ENCODE data around the gene FAM171A1. TPM values are rescaled to one million over a fixed set of nuclear protein-coding genes. Genes with fewer than 3 reads are reported as not detected.

FAM171A1 gene
- polyA plus RNA-seq, 1 of the 3 experiments (the other 2 are of a cell fraction) = 26.3 TPM

DNA sequence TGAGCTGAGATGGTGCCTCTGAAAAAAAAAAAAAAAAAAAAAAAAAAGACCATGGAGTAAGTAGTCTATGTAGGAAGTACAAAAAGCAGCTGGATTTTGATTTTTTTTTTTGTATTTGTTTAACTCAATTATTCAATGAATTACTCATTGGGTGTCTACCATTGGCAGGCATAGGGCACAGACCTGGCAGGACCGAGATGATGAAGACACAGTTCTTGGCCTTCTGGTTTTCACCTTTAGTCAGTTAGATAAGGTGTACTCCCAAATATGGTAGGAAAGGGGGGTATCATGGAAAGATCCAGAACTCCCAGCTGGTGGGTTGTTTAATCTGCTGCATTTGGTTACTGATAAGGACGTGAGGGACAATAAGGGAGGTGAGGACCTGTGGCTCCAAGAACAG, 105.5 kb downstream of the FAM171A1 start:
- H3K27ac ChIP-seq (ENCODE audit: low read depth in 2 of 2, low read length in 1 of 2) = no peak overlapping the region
- ChIA-PET CTCF (interaction anchor here (1.1 to 1.4 kb wide), 3 partner anchors 13 to 105 kb away, joined by 3 to 4 read pairs (median 3); partner anchors contain the start of gene FAM171A1), POLR2A (no interaction called here)
- no peaks in the 10 kb centered on the region for H3K9me2 ChIP-seq
- H4K20me1 ChIP-seq (ENCODE audit: insufficient read depth) = no peaks in the 10 kb centered on the region
- H3K4me2 ChIP-seq = no peak overlapping the region
- WGBS (ENCODE audit: low lambda C conversion rate) = 96% methylated on average over 2 of the region's 2 CpGs
- no peak overlapping the region for H3K9ac ChIP-seq
- no peaks in the 10 kb centered on the region for H3K36me3 ChIP-seq (replicated peaks in 1 of 2; ENCODE audit: control insufficient read depth in 1 of 2, insufficient read depth in 2 of 2, low read length in 1 of 2)
- H3K4me3 ChIP-seq (ENCODE audit: low read depth in 2 of 2, low read length in 1 of 2) = no peak overlapping the region
- no peaks in the 10 kb centered on the region for H3F3A ChIP-seq (replicated peaks; ENCODE audit: insufficient read depth)
- H3K4me1 ChIP-seq (ENCODE audit: control insufficient read depth in 1 of 2, insufficient read depth in 2 of 2, low read depth in 1 of 2, low read length in 1 of 2) = no peaks in the 10 kb centered on the region
- no peaks in the 10 kb centered on the region for H3K27me3 ChIP-seq (ENCODE audit: insufficient read depth)
- no peaks in the 10 kb centered on the region for H3K9me3 ChIP-seq
- H3K79me2 ChIP-seq (ENCODE audit: insufficient read depth) = no peaks in the 10 kb centered on the region
- DNase-seq = no peak
- TF ChIP-seq RFX5 (IDR thresholded peaks at IDR 0.05; ENCODE audit: low read length) (no peak), YY1 (IDR thresholded peaks at IDR 0.05; ENCODE audit: low read depth) (no peak)
- TF ChIP-seq, protein P1, sequence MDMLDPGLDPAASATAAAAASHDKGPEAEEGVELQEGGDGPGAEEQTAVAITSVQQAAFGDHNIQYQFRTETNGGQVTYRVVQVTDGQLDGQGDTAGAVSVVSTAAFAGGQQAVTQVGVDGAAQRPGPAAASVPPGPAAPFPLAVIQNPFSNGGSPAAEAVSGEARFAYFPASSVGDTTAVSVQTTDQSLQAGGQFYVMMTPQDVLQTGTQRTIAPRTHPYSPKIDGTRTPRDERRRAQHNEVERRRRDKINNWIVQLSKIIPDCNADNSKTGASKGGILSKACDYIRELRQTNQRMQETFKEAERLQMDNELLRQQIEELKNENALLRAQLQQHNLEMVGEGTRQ (IDR thresholded peaks at IDR 0.05; ENCODE audit: borderline replicate concordance, low read depth, low read length) = no peak
- H2AFZ ChIP-seq (ENCODE audit: low read depth) = no peak overlapping the region

DNA sequence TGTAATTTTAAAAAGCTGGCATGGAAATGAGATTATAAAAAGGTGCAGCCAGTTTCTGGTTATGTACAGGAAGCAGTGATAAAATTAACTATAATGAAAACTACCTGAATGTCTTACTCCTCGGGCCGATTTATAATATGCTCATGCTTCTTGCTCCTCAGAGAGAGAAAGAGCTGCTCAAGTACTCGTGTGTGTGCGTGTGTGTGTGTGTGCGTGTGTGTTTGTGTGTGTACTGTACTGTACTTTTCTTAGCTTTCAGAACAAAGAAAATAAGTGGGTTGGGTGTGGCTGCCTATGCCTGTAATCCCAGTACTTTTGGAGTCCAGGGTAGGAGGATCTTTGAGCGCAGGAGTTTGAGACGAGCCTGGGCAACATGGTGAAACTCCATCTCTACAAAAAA, 106.0 kb downstream of the FAM171A1 start:
- Histone ChIP-seq H3K4me3 (ENCODE audit: low read depth in 2 of 2, low read length in 1 of 2) (no peak overlapping the region), H3K27me3 (ENCODE audit: insufficient read depth) (no peaks in the 10 kb centered on the region), H3F3A (replicated peaks; ENCODE audit: insufficient read depth) (no peaks in the 10 kb centered on the region), H3K9ac (no peak overlapping the region), H2AFZ (ENCODE audit: low read depth) (no peak overlapping the region), H3K9me3 (no peaks in the 10 kb centered on the region), H3K4me2 (no peak overlapping the region), H3K27ac (ENCODE audit: low read depth in 2 of 2, low read length in 1 of 2) (no peak overlapping the region), H3K79me2 (ENCODE audit: insufficient read depth) (no peaks in the 10 kb centered on the region), H3K4me1 (ENCODE audit: control insufficient read depth in 1 of 2, insufficient read depth in 2 of 2, low read depth in 1 of 2, low read length in 1 of 2) (no peaks in the 10 kb centered on the region), H3K36me3 (replicated peaks in 1 of 2; ENCODE audit: control insufficient read depth in 1 of 2, insufficient read depth in 2 of 2, low read length in 1 of 2) (no peaks in the 10 kb centered on the region), H4K20me1 (ENCODE audit: insufficient read depth) (no peaks in the 10 kb centered on the region), H3K9me2 (no peaks in the 10 kb centered on the region)
- TF ChIP-seq, protein P1 (IDR thresholded peaks at IDR 0.05; ENCODE audit: borderline replicate concordance, low read depth, low read length) = no peak
- TF ChIP-seq TAF1 (IDR thresholded peaks at IDR 0.05; ENCODE audit: borderline replicate concordance, low read depth, low read length) (no peak), FOXM1 (IDR thresholded peaks at IDR 0.05; ENCODE audit: low read depth) (no peak), GATA2 (CRISPR knock-in tag; IDR thresholded peaks at IDR 0.05) (no peak), NRF1 (IDR thresholded peaks at IDR 0.05; ENCODE audit: low read depth, low read length) (no peak), FOXJ3 (CRISPR knock-in tag; IDR thresholded peaks at IDR 0.05) (no peak), EZH2phosphoT487 (IDR thresholded peaks at IDR 0.05; ENCODE audit: borderline replicate concordance, low read depth) (no peak), RFX5 (IDR thresholded peaks at IDR 0.05; ENCODE audit: low read length) (no peak), YY1 (IDR thresholded peaks at IDR 0.05; ENCODE audit: low read depth) (no peak), TEAD4 (IDR thresholded peaks at IDR 0.05; ENCODE audit: borderline replicate concordance, insufficient read depth) (no peak), EP300 (IDR thresholded peaks at IDR 0.05; ENCODE audit: borderline replicate concordance in 1 of 2, low read depth in 1 of 2, low read length in 1 of 2) (no peak), POLR2AphosphoS5 (IDR thresholded peaks at IDR 0.05; ENCODE audit: low read depth, low read length) (no peak), JUND (IDR thresholded peaks at IDR 0.05) (no peak), GABPA (IDR thresholded peaks at IDR 0.05; ENCODE audit: low read depth) (no peak), RXRA (IDR thresholded peaks at IDR 0.05; ENCODE audit: borderline replicate concordance, low read depth) (no peak), MEF2A (IDR thresholded peaks at IDR 0.05; ENCODE audit: borderline replicate concordance, low read depth) (no peak)
- TF ChIP-seq, protein P2, sequence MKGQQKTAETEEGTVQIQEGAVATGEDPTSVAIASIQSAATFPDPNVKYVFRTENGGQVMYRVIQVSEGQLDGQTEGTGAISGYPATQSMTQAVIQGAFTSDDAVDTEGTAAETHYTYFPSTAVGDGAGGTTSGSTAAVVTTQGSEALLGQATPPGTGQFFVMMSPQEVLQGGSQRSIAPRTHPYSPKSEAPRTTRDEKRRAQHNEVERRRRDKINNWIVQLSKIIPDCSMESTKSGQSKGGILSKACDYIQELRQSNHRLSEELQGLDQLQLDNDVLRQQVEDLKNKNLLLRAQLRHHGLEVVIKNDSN (IDR thresholded peaks at IDR 0.05; ENCODE audit: borderline replicate concordance, low read depth) = no peak
- TF ChIP-seq, protein P3, sequence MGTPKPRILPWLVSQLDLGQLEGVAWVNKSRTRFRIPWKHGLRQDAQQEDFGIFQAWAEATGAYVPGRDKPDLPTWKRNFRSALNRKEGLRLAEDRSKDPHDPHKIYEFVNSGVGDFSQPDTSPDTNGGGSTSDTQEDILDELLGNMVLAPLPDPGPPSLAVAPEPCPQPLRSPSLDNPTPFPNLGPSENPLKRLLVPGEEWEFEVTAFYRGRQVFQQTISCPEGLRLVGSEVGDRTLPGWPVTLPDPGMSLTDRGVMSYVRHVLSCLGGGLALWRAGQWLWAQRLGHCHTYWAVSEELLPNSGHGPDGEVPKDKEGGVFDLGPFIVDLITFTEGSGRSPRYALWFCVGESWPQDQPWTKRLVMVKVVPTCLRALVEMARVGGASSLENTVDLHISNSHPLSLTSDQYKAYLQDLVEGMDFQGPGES (IDR thresholded peaks at IDR 0.05; ENCODE audit: low read depth, low read length) = no peak
- TF ChIP-seq, protein P4, sequence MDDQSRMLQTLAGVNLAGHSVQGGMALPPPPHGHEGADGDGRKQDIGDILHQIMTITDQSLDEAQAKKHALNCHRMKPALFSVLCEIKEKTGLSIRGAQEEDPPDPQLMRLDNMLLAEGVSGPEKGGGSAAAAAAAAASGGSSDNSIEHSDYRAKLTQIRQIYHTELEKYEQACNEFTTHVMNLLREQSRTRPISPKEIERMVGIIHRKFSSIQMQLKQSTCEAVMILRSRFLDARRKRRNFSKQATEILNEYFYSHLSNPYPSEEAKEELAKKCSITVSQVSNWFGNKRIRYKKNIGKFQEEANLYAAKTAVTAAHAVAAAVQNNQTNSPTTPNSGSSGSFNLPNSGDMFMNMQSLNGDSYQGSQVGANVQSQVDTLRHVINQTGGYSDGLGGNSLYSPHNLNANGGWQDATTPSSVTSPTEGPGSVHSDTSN (IDR thresholded peaks at IDR 0.05) = no peak
- TF ChIP-seq, protein P5, sequence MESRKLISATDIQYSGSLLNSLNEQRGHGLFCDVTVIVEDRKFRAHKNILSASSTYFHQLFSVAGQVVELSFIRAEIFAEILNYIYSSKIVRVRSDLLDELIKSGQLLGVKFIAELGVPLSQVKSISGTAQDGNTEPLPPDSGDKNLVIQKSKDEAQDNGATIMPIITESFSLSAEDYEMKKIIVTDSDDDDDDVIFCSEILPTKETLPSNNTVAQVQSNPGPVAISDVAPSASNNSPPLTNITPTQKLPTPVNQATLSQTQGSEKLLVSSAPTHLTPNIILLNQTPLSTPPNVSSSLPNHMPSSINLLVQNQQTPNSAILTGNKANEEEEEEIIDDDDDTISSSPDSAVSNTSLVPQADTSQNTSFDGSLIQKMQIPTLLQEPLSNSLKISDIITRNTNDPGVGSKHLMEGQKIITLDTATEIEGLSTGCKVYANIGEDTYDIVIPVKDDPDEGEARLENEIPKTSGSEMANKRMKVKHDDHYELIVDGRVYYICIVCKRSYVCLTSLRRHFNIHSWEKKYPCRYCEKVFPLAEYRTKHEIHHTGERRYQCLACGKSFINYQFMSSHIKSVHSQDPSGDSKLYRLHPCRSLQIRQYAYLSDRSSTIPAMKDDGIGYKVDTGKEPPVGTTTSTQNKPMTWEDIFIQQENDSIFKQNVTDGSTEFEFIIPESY (IDR thresholded peaks at IDR 0.05; ENCODE audit: borderline replicate concordance, low read depth) = no peak
- WGBS (ENCODE audit: low lambda C conversion rate) = 95% methylated on average over 7 of the region's 7 CpGs
- ChIA-PET POLR2A (no interaction called here), CTCF (interaction anchor here (1.1 to 1.4 kb wide), 3 partner anchors 13 to 105 kb away, joined by 3 to 4 read pairs (median 3); partner anchors contain the start of gene FAM171A1)
- DNase-seq = no peak
